Activated T-helper 9 cell treated with anti-CD3 and anti-CD28 coated beads, Interleukin-2, amount 50 U/mL, for 16 hours (primary cell): ENCODE measurements around the gene CYP2A6.

Experiments
- DNase-seq: peaks from one replicate; pipeline ENCODE4 v3.0.0-alpha.2; 2020; ENCODE audit warnings: low read depth

Gene CYP2A6

DNA sequence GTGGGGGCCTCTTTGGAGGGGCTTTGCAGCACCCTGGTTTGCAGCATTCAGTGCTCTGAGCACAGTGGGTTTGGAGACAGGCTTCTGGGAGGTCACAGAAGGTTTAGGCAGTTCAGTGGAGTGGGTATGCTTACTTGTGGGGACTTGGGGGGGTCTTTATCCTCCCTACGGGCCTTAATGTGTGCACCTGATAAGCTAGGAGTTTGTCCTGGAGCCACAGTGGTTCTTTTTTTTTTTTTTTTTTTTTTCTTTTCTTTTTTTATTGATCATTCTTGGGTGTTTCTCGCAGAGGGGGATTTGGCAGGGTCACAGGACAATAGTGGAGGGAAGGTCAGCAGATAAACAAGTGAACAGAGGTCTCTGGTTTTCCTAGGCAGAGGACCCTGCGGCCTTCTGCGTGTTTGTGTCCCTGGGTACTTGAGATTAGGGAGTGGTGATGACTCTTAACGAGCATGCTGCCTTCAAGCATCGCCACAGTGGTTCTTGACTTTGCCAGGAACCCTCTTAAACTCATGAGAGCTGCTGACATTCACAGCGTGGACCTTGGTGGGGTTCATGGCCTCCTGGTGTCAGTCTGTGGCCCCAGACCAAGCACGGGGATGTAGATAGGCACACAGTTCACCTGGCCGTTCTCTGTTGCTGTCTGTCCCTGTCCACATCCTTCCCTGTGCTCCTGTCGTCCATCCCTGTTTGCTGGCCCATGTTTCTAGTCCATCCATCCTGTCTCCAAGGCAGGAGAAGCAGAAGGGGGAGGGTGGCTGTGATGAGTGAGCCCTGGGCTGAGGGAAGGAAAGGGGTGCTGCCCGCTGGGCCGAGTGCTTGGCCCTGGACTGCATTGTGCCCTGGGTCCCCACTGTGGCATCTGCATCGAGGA lies 48.6 kb downstream of the CYP2A6 start:
- no peak for DNase-seq

DNA sequence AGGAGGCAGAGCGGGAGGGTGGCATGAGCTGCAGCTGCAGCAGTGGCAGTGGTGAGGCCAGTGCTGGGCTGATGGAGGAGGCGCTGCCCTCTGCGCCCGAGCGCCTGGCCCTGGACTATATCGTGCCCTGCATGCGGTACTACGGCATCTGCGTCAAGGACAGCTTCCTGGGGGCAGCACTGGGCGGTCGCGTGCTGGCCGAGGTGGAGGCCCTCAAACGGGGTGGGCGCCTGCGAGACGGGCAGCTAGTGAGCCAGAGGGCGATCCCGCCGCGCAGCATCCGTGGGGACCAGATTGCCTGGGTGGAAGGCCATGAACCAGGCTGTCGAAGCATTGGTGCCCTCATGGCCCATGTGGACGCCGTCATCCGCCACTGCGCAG lies 49.3 kb downstream of the CYP2A6 start:
- DNase-seq, result no peak

DNA sequence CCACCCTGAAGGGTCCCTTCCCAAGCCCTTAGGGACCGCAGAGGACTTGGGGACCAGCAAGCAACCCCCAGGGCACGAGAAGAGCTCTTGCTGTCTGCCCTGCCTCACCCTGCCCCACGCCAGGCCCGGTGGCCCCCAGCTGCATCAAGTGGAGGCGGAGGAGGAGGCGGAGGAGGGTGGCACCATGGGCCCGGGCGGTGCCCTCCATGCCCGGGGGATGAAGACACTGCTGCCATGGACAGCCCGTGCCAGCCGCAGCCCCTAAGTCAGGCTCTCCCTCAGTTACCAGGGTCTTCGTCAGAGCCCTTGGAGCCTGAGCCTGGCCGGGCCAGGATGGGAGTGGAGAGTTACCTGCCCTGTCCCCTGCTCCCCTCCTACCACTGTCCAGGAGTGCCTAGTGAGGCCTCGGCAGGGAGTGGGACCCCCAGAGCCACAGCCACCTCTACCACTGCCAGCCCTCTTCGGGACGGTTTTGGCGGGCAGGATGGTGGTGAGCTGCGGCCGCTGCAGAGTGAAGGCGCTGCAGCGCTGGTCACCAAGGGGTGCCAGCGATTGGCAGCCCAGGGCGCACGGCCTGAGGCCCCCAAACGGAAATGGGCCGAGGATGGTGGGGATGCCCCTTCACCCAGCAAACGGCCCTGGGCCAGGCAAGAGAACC lies 49.8 kb downstream of the CYP2A6 start:
- no peak for DNase-seq

DNA sequence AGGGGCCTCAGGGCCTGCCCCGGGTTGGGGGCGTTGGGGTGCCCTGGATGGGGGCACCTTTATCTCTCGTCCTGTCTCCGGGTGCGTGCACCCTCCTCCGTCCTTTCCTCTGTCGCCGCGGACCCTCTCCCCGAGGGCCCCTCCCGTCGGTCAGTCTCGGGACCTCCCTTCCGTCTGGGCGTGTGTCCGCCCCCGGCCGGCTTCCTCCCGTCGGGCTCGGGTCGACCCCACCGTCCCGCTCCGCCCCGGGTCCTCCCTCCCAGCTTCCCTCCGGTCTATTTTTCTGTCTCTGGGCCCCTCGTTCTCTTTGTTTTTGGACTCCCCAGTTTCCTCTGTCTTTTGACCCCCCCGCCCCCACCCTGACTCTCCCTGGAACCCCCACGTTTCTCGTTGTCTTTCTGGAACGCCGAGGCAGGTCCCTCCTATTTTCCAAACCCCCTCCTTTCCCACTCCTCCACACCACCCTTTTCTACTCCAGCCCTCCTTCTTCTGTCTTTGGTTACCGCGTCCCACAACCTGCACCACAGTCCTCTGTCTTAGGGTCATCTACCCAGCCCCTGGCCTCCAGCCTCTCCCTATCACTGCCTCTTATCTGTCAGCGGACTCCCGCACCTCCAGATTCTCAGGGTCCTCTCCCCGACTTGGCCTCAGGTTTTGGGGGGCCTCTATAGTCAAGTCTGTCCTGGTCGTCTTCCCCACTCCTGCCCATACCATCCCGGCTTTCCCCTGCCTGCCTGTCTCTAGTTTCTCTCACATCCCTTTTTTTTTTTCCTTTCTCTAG lies 50.5 kb downstream of the CYP2A6 start:
- no peak for DNase-seq

DNA sequence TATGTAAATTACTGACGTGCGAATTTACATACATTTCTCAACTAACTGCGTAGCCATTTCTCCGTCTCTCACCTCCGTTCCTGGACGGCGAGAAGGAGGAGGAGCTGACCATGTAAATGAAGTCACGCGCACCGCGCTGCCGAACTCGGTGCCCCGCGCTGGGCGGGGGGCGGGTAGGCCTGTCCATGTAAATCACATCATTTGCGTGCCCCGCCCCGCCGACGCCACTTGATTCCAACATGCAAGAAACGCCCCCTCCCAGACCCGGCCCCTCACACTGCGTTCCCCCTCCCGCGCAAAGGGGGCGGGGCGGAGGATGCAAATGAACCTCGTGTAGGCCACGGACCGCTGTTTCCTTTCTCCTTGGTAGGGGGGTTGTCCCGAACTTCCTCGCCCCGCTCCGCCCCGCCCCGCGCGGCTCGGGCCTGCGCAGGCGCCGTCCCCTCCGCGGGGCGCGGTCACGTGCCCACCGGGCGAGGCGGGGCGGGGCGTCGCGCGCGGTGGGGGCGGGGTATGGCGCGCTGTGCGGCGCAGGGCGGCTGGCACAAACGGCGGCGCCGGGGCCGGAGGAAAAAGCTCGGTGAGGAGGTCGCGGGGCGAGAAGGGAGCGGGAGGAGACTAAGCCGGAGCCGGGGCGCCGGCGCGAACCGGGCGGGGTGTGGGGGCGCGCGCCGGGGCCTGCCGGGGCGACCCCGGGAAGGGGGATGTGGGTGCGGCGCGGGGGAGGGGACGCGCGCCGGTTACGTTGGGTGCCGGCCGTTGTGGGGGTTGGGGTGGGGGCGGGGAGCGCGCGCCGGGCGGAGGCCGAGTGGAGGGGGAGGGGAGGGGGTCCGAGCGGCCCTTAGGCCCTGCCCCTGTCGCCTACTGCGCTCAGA lies 51.3 kb downstream of the CYP2A6 start, which contains the start of gene EGLN2:
EGLN2 (plus strand) TSS at position 509 of the 875 bp plus-strand sequence. CDS start 1,382 bp downstream, outside the sequence.
- peak; percentile 100 for DNase-seq

DNA sequence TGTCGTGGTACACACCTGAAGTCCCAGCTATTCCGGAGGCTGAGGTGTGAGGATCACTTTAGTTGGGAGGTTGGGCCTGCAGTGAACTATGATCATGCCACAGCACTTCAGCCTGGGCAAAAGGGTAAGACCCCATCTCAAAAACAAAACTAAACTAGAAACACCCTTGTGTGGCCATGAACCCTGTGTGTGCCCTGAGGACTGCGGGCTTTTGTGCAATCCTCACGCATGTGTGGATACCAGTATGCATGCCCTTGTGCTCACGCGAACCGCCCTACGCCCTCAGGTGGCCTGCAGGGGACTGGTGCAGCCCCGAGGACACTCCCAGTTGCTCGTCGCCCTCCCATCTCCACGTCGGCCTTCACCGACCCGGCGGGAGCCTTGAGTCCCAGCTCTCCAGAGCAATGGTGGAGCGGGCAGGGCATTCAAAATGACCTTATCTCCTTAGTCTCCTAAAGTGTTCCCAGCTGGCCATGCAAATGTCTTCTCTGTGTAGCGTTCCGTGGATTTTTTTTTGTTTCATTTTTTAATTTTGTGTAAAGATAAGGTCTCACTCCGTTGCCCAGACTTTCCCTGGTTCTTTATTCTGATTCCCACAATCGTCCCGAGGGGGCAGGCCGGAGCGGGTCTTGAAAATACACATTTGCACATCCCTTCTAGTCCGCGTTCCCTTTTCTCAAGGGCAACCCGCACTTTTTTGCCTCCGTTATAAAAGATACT lies 52.1 kb downstream of the CYP2A6 start:
- peak; percentile 46 for DNase-seq

DNA sequence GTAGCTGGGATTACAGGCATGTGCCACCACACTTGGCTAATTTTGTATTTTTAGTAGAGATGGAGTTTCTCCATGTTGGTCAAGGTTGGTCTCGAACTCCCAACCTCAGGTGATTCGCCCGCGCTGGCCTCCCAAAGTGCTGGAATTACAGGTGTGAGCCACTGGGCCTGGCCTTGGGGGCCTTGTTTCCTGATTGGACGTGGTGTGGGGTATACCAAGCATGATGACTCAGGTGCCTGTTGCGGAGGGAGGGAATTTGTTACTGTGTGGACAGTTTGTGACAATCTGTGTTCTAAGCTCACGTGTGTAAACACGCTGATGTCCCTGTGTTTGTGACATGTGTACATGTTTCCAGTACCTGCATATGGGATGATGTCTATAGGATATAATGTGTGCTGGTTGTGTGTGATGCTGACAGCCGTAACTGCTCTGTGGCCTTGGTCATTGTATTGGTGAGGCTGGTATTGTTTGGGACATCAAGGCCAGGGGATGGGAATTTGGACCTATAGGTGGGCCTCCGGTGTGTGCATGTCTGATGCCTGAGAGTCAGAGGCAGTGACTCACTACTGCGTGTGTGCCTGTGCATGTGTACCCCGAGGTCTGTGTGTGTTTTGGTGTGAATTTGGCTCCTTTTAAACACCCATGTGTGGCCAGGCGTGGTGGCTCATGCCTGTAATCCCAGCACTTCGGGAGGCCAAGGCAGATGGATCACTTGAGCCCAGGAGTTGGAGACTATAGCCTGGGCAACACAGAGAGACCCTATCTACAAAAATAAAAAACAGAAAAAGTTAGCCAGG lies 52.9 kb downstream of the CYP2A6 start:
- DNase-seq, result no peak
